OCI-LY3 (cell line): ENCODE results near the gene SREK1.

Source experiments
- CTCF ChIP-seq: fragments of 200-600, 300-600 bp; sonication (generic); IDR thresholded peaks from 2 replicates; pipeline ENCODE4 v1.5.1; 2014; ENCODE audit warnings: antibody characterized with exemption, low read length, low read depth
- EZH2phosphoT487 ChIP-seq: fragments of 200-600 bp; shearing (Covaris generic); IDR thresholded peaks from 2 replicates; pipeline ENCODE4 v1.6.1; 2018; ENCODE audit warnings: antibody characterized with exemption, mixed run types, low read depth

GRCh38 chr5:66178799-66179198, 34.7 kb downstream of the SREK1 start:
- TF ChIP-seq CTCF (no peak), EZH2phosphoT487 (no peak)
